Smooth muscle cell (in vitro differentiated cells): ENCODE results near the gene ZKSCAN5. TPM values are rescaled to one million over a fixed set of nuclear protein-coding genes. Genes with fewer than 3 reads are reported as not detected.

Experiments
- DNase-seq: peaks from one replicate; lab custom pipeline; 2025; ENCODE audit not compliant: unreplicated experiment; lab: John Stamatoyannopoulos, UW
- H2AFZ ChIP-seq: fragments of 200-600 bp; sonication (generic); 2 replicates; pipeline ENCODE4 v1.6.0; 2016; ENCODE audit warnings: antibody characterized with exemption, low read depth, mild to moderate bottlenecking
- H3F3A ChIP-seq: fragments of 200-600 bp; sonication (generic); 2 replicates; pipeline ENCODE4 v1.6.0; 2017; ENCODE audit warnings: antibody characterized with exemption, low read depth
- H3K27ac ChIP-seq: fragments of 200-600 bp; sonication (generic); 2 replicates; pipeline ENCODE4 v1.5.1; 2016; ENCODE audit warnings: low read depth, mild to moderate bottlenecking
- H3K27me3 ChIP-seq: fragments of 200-600 bp; sonication (generic); 2 replicates; pipeline ENCODE4 v1.6.1; 2016; ENCODE audit warnings: low read depth, mild to moderate bottlenecking
- H3K36me3 ChIP-seq: fragments of 200-600 bp; sonication (generic); 2 replicates; pipeline ENCODE4 v1.5.1; 2016; ENCODE audit warnings: low read depth
- H3K4me1 ChIP-seq: fragments of 200-600 bp; sonication (generic); 2 replicates; pipeline ENCODE4 v1.5.1; 2016; ENCODE audit warnings: low read depth
- H3K4me2 ChIP-seq: fragments of 200-600 bp; sonication (generic); 2 replicates; pipeline ENCODE4 v1.6.0; 2016; ENCODE audit warnings: mild to moderate bottlenecking
- H3K4me3 ChIP-seq: fragments of 200-600 bp; sonication (generic); 2 replicates; pipeline ENCODE4 v1.5.1; 2016; ENCODE audit warnings: mild to moderate bottlenecking
- H3K79me2 ChIP-seq: fragments of 200-600 bp; sonication (generic); 2 replicates; pipeline ENCODE4 v1.6.0; 2016; ENCODE audit warnings: low read depth, mild to moderate bottlenecking
- H3K9ac ChIP-seq: fragments of 200-600 bp; sonication (generic); 2 replicates; pipeline ENCODE4 v1.6.0; 2016; ENCODE audit warnings: low read depth
- H3K9me3 ChIP-seq: fragments of 200-600 bp; sonication (generic); replicated peaks from 2 replicates; pipeline ENCODE4 v1.5.1; 2016; ENCODE audit warnings: low read depth
- H4K20me1 ChIP-seq: fragments of 200-600 bp; sonication (generic); 2 replicates; pipeline ENCODE4 v1.6.0; 2016; ENCODE audit warnings: low read depth
- WGBS: methylation state at CpG from one replicate; pipeline ENCODE4 v1.1.7; 2016; ENCODE audit warnings: low lambda C conversion rate; 5-methylcytosine and 5-hydroxymethylcytosine counted together
- polyA plus RNA-seq: library from polyadenylated mRNA; unstranded; fragments of >200 nt; fragmentation: Nextera tagmentation; extraction: Ambion mirVana; gene quantifications from 2 replicates; pipeline ENCODE4 v1.2.1, GENCODE V29; 2016
- total RNA-seq: library from RNA; depleted of rRNA; stranded (reverse); fragments of >200 nt; gene quantifications from 2 replicates; pipeline ENCODE4 v1.2.3, GENCODE V29; 2014
- TF ChIP-seq, protein P1 (sequence below): fragments of 200-600 bp; sonication (generic); IDR thresholded peaks from 2 replicates; pipeline ENCODE4 v1.5.1; 2017; ENCODE audit warnings: borderline replicate concordance, mild to moderate bottlenecking, antibody characterized with exemption; ENCODE audit not compliant: insufficient read depth, poor library complexity, severe bottlenecking

Gene ZKSCAN5
- total and polyA plus RNA-seq, 2 experiments from 2014 or later = 7.6 to 16.5 TPM

DNA sequence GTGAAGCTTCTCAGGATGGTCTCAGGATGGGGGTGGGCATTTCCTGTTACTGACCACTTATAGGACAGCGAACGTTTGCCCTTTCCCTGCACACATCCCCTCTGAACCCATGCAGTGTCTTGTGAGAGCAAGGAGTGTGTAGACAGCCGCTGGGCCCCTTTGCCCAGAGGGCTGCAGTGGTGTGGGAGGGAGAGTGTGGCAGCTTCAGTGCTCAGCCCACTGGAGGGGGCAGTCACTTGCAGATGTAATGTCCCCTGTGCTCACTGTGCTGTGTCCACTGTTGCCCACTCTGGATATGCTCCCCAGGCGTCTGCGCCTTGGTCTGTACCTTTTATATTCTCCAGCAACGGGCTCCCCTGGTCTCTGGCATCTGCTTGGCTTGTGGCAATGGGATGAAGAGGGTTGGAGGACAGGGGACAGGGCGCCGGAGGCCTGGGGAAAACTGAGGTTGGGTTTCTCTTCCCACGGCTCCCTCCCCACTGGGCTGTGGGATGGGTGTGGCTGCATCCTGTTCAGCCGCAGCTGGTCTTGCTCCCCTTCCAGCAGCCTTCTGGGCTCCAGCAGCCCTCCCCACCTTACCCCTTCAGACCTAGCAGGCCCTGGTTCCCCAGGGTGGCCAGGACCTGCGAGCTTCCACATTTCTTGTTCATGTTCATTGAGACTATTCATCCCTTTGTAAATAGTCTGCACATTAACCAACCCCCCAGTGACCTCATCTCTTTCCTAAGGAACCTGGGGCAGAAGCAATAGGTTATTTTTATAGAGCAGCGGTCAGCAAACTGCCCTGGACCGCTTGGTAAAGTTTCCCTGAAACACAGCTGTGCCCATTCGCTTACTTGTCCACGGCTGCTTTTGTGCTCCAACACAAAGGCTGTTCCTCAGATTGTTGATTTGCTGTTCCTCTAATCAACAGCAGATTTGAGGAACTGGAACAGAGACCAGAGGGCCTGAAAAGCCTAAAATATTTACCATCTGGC lies 25.7 kb upstream of the ZKSCAN5 start:
- no peaks in the 10 kb centered on the region for H3K27me3 ChIP-seq
- no peaks in the 10 kb centered on the region for H3K9me3 ChIP-seq
- H3F3A ChIP-seq = no peaks in the 10 kb centered on the region
- no peak overlapping the region for H2AFZ ChIP-seq
- H4K20me1 ChIP-seq = peaks cover 10% of the 10 kb centered on the region
- no peak overlapping the region for H3K4me3 ChIP-seq
- H3K4me1 ChIP-seq = no peaks in the 10 kb centered on the region
- no peak for DNase-seq
- H3K79me2 ChIP-seq = peaks cover 53% of the 10 kb centered on the region
- H3K27ac ChIP-seq = no peak overlapping the region
- no peak overlapping the region for H3K9ac ChIP-seq
- no peak overlapping the region for H3K4me2 ChIP-seq
- H3K36me3 ChIP-seq = peaks cover 6% of the 10 kb centered on the region
- TF ChIP-seq, protein P1, sequence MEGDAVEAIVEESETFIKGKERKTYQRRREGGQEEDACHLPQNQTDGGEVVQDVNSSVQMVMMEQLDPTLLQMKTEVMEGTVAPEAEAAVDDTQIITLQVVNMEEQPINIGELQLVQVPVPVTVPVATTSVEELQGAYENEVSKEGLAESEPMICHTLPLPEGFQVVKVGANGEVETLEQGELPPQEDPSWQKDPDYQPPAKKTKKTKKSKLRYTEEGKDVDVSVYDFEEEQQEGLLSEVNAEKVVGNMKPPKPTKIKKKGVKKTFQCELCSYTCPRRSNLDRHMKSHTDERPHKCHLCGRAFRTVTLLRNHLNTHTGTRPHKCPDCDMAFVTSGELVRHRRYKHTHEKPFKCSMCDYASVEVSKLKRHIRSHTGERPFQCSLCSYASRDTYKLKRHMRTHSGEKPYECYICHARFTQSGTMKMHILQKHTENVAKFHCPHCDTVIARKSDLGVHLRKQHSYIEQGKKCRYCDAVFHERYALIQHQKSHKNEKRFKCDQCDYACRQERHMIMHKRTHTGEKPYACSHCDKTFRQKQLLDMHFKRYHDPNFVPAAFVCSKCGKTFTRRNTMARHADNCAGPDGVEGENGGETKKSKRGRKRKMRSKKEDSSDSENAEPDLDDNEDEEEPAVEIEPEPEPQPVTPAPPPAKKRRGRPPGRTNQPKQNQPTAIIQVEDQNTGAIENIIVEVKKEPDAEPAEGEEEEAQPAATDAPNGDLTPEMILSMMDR = no peak
- 94% methylated on average over 15 of the region's 15 CpGs for WGBS

DNA sequence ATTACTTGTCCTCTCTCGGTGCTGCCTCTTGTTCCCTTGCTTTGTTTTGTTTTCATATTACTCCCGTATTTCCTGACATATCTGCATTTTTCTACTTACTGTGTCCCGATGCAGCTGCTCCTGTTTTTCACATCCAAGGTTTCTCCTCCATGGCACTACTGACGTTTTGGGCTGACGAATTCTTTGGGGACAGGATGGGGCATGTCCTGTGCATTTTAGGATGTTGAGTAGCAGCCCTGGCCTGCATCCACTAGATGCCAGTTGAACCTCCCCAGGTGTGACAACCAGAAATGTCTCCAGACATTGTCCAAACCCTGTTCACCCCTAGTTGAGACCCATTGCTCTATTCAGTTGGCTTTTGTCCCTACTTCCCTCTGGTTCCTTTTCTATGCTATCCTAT lies 19.4 kb upstream of the ZKSCAN5 start:
- Histone ChIP-seq H3K79me2 (peaks cover 6% of the 10 kb centered on the region), H3K4me1 (no peaks in the 10 kb centered on the region), H2AFZ (no peak overlapping the region), H3F3A (no peaks in the 10 kb centered on the region), H3K4me2 (no peak overlapping the region), H3K9ac (no peak overlapping the region), H3K9me3 (no peaks in the 10 kb centered on the region), H3K27me3 (no peaks in the 10 kb centered on the region), H4K20me1 (no peaks in the 10 kb centered on the region), H3K4me3 (no peak overlapping the region), H3K36me3 (peaks cover 6% of the 10 kb centered on the region), H3K27ac (no peak overlapping the region)
- TF ChIP-seq, protein P1 = no peak
- no peak for DNase-seq
- 93% methylated on average over 5 of the region's 5 CpGs for WGBS

DNA sequence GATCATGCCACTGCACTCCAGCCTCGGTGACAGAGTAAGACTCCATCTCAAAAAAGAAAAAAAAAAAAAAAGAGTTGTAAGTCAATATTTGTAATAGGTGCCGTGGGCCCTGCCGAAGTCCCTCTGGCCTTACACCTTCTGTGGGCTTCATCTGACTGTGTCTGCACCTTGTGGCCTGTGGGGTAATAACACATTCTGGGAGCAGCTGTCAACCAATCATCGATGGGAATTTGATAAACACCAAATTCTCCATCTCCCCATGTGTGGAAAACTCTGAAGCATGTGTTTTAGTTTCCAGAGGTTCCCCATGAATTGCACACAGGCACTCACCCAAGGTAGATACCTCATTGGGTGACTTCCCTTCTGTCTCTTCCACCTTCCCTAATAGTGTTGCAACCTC lies 15.2 kb upstream of the ZKSCAN5 start:
- WGBS = 97% methylated on average over 4 of the region's 4 CpGs
- Histone ChIP-seq H3K27ac (no peak overlapping the region), H3F3A (no peaks in the 10 kb centered on the region), H3K4me1 (no peaks in the 10 kb centered on the region), H3K4me2 (no peak overlapping the region), H3K9ac (no peak overlapping the region), H3K4me3 (no peak overlapping the region), H3K79me2 (no peaks in the 10 kb centered on the region), H3K27me3 (no peaks in the 10 kb centered on the region), H4K20me1 (no peaks in the 10 kb centered on the region), H2AFZ (no peak overlapping the region), H3K36me3 (peaks cover 15% of the 10 kb centered on the region), H3K9me3 (peaks cover 10% of the 10 kb centered on the region)
- DNase-seq = no peak
- TF ChIP-seq, protein P1 = no peak
